CD1c-positive myeloid dendritic cell (primary cell): ENCODE results near the gene ORC3.

Experiments
- DNase-seq: peaks from one replicate; pipeline ENCODE4 v3.0.0-alpha.2; 2016; ENCODE audit errors: extremely low spot score

Gene ORC3

DNA sequence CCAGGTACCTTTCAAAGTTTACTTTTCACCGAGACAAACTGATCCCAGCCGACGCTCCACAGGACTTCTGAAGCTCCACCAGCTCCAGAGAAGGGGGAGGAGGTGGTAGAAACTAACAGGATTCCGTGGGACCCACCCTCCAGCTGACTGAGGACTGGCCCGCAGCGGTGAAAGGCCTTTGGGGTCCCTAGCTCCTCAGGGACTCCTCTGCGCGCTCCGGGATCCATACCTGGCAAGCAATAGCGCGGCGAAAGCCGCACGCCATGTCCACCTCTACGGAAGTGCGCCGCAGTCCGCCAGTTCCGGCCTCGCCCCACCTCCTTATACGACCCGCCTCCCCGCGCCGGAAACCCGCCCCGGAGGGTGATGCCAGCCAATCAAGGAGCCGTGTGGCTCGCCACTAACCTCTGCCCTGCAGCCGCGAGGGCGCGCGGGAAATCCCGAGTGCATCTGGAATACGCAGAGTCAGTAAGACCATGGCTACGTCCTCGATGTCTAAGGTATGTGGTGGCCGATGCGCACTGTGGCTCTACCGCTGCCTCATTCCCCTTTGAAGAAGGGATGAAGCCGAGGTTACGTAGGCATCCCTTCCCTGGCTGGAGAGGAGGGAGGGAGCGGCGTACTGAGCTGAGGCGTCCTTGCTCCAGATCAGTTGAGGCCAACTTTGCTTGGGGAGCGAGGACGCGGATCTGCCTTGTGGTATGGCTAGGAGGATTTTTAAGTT lies at the start of gene ORC3, which contains the start of gene RARS2:
Gene ORC3, plus strand, starts transcription at position 443 of the 724 bp plus-strand sequence. Its CDS starts 34 bp downstream, at position 477.
Gene RARS2, minus strand, starts transcription at position 295 of the 724 bp plus-strand sequence. Its CDS starts 30 bp downstream, at position 265.
- peak; percentile 97 for DNase-seq

DNA sequence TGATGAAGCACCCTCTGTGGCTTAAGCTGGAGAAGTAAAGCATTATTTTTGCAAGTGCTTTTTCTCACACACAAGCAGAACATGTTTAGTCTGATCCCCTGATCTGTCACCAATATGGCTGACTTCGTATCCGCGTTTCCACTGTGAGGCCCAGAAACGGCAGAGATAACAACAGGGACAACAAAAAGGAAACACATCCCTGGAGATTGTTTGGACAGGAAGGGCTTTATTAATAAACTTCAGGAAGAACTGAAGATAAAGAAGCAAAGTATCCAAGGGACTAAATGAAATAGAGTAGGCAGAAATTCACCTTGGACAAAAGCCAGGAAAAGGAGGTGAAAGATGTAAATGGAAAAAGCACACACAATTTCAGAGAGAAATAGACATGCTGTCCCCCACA lies 49.4 kb upstream of the ORC3 start:
- DNase-seq, result no peak

DNA sequence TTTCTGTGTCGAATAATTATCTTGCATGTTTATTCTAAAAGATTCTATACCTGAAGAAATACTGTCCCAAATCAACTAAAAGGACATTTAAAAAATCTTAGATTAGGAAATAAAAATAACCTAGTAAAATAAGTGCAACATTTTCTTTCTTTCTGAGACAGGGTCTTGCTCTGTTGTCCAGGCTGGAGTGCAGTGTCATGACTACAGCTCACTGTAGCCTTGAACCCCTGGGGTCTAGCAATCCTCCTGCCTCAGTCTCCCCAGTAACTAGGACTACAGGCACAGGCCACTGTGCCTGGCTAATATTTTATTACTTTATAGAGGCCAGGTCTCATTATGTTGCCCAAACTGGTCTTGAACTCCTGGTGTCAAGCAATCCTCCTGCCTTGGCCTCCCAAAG lies 48.9 kb upstream of the ORC3 start:
- DNase-seq, result no peak

DNA sequence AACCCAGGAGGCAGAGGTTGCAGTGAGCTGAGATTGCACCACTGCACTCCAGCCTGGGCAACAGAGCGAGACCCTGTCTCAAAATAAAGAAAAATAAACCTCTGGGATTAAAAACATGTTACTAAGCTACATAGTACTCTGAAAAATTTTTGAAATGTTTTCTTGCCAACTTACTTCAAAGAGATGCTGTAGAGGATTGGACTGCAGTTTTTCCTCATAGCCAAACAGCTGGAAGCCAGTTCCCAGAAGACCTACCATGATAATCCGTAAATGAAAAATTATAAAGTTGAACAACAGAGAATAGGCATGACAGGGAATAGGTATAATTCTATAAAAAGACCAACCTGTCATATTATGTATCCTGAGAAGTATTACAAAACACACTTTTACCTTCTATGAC lies 48.2 kb upstream of the ORC3 start:
- DNase-seq, result no peak

DNA sequence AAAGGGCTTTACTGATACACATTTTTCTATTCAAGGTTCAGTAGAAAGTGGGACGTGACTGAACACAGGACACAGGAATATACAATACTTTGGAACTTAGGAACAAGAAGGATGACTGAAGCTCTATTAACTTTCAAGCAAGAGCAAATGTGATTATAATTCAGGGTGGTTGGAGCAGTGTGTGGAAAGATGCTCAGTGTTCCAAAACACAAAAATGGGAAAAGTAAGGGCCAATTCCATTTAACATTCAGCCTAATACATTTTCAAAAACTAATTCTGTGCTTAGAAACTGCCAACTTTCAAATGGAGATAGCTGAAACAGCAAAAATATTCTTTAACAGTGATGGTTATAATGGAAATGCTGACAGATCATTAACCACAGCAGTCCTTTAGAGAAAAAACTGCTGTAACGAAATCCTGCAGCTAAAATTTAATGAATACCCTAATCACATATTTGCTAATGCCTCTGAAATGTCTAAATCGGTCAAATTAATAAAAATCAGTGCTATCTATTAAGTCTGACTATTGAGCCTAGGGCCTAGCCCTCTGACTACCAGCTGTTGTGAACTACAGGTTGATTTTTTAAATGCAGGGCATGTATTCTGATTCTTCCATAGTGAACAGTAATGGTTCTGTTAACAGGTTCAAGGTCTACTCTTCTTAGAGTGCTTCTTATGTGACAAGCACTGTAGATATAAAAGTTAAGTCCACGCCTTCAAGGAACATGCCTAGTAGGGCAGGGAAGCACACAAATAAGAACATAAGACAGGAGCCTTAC lies 46.0 kb upstream of the ORC3 start:
- no peak for DNase-seq

DNA sequence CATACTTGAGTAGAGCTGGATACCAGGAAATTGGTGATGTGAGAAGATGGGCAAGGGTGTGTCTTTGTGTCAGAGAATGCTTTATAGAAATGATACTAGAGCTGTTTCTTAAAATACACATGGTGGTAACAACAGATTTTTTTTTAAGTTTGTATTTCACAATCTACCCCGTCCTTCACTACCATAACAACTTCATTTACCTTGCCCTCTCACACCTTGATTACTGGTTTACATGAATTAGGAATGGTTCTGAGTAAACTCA lies 45.5 kb upstream of the ORC3 start:
- DNase-seq, result no peak

DNA sequence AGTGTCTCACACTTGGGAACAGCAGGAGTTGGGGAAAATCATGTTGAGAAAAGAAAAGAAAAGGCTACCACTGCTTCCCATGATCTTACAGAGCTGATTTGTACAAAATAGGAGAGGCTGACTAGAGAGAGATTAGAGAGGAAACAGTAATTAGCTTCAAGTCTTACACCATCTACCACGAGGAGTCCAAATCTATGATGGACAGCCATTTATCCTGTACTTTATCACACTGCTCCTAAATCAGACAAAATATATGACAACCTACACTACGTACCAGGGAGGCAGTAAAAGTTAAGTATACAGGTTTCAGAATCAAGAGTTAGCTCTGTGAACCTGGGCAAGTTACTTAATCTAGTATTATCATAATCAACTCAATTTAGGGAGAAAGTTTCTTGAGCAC lies 38.1 kb upstream of the ORC3 start:
- DNase-seq, result no peak

DNA sequence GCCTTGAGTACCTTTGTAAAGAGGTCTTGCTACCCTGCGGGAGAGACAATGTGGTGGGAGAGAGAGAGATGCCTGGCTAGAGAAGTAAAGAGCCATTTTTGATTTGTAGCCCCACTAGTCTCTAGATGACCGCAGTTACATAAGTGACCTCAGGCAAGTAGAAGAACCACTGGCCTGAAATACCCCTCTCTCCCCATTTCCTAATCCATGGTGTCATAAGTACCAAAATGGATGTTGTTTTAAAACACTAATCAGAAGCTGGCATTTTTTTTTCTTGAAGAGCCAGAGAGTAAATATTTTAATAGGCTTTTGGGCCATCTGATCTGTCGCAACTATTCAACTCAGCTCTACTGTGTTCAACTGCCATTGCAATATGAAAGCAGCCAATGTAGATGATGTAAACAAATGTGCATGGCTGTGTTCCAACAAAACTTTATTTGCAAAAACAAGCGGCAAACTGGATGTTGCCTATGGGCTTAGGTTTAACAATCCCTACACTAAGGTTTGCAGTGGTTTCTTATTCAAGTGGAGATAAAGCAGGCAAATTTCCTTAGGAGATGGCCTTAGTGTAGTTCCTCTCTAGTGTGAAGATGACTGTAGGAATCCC lies 36.7 kb upstream of the ORC3 start:
- no peak for DNase-seq

DNA sequence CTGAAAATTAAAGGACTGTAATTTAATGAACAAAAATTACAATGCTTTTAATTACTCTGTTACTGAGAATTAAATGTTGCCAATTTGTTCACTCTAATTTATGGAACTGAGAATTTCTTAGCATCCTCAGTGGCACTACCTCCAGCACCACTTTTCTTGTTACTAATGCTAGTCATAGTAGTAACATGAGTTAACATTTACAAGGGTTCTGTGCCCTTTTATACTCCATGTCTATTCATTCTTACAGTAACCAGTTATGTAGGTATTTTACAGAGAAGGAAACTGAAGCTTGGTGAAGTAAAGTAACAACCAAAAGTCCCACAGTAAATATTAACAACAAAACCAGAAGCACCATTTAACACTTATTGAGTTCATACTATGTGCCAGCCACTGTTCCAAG lies 34.4 kb upstream of the ORC3 start:
- no peak for DNase-seq

DNA sequence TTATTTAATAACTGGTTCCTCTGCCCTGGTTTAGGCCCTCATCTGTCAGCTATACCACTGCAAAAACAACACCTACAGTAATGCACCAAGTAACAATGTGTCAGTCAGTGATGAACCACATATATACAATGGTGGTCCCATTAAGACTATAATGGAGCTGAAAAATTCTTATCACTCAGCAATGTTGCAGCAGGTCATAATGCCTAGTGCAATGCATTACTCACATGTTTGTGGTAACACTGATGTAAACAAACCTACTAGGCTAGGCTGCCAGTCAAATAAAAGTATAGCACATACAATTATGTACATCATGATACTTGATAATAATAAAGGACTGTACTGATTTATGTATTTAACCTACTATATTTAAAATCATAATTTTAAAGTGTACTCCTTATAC lies 31.5 kb upstream of the ORC3 start:
- DNase-seq, result no peak

DNA sequence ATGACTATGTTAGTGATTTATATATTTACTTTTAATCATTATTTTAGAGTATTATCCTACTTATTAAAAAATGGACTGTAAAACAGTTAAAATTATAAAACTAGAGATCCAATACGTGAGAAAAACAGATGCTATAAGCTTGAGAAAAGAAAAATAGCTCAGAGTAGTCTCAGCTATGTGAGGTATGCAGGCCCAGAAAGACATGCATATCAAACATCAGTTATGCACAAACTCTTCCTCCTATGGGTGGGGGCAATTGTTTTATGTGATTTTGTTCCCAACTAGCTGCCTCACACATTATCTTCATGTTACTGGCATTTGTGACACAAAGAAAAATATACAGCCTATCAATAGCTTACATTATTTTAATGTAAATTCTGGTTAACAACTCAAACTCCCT lies 28.9 kb upstream of the ORC3 start:
- DNase-seq, result no peak

DNA sequence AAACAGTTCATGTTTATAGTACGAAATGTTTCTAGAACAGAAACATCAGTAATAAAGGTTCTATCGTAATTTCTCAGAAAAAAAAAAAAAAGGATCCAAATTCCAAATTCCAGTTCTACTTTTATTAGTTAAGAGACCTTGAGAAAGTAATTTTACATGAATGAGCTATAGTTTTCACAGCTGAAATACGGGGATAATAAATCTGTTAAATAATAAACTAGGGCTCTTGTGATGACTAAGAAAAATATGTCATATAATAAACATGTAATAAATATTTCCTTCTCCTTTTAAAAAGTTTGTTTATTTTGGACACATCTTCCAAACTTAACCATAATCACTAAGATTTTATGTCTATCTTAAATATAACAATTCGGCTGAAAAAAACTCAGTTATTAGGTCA lies 17.9 kb upstream of the ORC3 start:
- DNase-seq, result no peak

DNA sequence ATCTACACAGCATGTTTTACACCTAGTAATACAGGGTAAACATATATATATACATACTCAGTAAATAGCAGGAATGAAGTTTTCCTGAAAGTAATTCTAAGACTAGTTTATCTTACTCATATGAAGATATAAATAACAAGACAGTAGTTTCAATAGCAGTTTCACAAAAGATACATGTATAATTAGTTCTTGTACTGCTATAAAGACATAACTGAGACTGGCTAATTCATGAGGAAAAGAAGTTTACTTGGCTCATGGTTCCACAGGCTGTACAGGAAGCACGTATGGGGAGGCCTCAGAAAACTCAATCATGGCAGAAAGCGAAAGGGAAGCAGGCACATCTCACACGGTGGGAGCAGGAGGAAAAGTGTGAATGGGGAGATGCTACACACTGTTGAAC lies 17.1 kb upstream of the ORC3 start:
- no peak for DNase-seq

DNA sequence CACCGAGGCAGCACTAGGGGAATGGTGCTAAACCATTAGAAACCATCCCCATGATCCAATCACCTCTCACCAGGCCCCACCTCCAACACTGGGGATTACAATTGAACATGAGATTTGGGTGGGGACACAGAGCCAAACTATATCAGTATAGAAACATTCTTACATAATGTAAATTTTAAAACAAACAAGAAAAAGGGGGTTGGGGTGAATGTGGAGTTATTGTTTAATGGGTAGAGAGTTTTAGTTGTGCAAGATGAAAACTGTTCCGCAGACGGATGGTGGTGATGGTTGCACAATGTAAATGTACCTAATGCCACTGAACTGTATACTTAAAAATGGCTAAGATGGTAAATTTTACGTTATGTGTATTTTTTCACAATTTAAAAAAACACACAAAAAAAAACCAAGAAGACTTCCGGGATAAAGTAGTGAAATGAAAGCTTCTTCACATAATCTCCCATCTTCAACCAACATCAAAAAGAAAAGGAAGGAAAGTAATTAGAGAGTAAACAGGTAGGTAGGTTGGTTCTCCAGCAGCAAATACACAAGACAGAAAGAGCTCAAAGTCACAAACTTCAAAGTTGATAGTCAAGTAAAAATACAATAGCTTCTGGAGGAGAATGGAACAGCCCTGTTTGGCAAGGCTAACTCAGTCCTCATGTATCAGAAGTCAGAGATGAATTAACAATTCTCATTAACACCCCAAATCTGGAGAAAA lies 16.5 kb upstream of the ORC3 start:
- DNase-seq, result no peak

DNA sequence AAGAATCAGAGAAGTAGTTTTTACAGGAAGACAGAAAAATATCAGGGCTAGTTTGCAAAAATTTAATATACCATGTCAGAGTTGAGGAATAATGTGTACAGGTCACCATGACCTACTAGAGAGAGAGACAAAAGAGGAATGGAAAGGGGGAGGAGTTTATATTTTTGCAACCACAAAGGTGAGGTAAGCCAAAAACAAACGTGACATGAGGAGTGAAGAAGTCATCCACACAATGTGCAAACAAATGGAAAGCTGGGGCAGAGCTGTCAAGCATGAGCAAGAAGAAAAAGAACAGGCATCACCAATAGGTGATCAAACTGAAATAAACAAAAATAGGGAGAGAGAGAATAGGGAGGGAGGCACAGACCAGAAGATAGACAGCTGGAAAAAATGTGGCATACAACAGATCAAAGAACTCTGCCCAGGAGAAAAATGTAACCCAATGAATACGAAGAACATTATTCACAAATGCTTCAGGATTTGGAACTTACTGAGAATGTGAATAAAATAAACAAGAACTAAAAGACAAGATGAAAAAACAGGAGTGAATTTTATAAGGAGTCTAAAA lies 15.6 kb upstream of the ORC3 start:
- DNase-seq, result no peak

DNA sequence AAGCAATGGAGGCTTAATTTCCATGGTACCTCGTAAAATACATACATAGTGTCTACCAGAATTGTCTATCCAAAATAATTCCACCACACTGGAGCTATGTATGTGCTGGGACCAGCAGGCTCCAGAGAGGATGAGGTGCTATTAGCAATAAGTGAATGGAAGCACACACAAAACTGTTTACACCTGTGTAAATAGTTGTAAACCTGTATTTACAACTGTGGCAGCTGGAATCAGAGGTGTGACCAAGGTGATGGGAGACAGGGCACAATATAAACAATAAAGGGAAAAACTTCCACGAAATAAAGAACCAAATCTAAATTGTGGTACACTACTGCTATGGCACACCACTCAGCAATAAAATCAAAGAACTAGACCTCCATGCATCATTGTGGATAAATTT lies 14.5 kb upstream of the ORC3 start:
- no peak for DNase-seq

DNA sequence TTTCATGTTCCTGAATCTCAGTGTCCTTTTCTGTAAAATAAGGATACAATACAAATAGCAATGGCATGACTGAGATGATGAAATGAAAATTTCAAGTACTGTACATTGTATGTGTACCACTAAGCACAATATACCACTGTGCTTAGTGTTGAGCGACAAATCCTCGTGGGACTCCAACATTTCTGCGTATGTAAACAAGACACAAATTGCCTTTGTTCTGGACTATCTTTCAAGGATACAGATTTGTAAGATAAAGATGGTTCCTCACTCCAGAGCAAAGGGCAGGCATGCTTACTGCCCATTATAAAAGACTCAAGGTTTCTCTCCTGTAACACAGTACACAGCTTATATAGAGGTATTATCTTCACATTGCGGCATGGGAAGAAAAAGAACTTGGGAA lies 6.1 kb upstream of the ORC3 start:
- no peak for DNase-seq

DNA sequence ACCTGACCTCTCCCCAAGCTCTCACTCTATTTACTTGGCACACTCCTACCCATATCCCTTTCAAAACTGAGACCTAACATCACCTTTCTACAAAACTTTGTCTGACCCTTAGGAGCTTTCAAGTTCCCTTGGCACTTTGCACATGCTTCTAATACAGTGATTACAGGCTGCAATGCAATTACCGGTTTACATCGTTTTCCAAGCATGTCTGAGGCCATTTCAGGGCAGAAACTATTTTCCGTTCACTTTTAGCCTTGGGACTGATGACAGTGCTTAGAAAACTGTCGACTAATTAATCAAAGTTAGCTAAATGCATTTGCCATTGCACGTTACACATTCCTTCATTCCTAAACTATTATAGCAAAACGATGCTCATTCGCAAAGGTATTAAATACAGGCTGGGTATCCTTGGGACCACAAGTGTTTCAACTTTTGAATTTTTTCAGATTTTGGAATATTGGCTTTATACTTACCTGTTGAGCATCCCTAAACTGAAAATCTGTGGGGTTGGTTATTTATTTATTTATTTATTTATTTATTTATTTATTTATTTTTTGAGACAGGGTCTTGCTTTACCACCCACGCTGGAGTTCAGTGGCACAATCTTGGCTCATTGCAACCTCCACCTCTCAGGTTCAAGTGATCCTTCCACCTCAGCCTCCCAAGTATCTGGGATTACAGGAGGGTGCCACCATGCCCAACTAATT lies 3.4 kb upstream of the ORC3 start:
- DNase-seq, result no peak

DNA sequence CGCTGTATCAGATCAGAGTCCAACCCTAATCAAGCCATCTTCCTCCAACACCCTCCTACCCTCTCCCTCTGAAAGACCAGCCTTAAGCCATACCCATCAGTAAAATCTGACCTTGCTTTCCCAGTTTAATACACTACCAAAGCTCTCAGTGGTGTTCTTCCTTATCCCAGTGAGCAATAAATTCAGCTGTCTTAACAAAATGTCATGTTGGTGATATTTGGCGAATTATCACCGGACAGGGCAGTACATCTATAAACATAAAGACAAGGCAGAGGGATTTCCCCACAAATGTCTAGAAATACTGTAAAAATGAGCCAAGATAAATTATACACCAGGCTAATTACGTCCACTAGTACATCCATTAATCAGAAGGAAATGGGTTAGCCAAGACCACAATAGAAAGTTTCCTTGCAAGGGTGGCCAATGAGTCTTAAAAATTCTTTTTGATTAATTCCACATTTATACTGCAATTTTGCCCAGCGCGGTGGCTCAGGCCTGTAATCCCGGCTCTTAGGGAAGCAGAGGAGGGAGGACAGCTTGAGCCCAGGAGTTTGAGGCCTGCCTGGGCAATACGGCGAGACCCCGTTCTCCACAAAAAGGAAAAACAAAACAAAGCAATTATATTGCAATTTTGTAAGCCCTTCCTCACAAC lies 1.1 kb upstream of the ORC3 start:
- DNase-seq, result no peak

DNA sequence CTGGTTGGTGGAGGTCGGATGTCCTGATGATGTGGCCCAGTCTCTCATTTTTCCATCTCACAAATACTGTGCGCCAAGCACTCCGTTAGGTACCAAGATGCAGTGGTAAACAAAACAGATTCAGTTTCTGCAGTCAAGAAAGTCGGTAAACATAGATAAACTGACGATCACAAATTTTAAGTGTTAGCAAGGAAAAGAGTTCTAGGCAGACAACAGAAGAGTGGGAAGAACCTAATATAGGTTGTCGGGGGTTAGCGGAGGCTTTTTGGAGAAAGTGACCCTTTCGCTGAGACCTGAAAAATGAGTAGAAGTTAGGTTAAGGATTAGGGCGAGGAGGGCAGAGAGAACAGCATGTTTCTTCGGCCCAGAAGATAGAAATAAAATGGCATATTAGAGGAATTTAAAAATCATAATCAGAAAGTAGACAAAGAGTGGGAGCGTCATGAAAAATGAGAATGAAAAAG lies 514 bp downstream of the ORC3 start:
- DNase-seq, result no peak

DNA sequence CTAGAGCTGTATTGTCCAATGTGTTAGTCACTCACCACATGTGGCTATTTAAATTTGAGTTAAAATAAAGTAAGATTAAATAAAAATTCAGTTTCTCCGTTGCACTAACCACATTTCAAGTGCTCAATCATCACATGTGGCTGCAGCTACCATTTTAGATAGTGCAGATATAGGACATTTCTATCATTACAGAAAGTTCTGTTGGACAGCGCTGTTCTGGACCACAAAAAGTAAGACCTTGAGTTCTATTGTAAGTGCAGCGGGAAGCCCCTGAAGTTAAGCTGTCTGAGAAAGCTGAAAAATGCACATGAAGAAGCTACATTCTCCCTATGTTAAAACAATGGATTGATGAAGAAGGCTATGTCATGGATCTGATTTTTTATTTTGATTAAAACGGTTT lies 1.1 kb downstream of the ORC3 start:
- DNase-seq, result no peak
